GM12864 (cell line): ENCODE measurements around the gene CDC45.
"Not testable (repeated sequence)": the region's sequence is repeated elsewhere in the genome, so short reads cannot be mapped to it uniquely, and the experiment has no call there.

Experiments used
- DNase-seq: peaks from one replicate; pipeline ENCODE4 v3.0.0-alpha.2; 2011; ENCODE audit warnings: low read depth
- H3K4me3 ChIP-seq: 2 replicates; pipeline ENCODE4 v1.5.1; 2011; ENCODE audit warnings: mild to moderate bottlenecking, low read depth, low read length, control low read depth
- CTCF ChIP-seq: IDR thresholded peaks from 2 replicates; pipeline ENCODE4 v1.5.1; 2011; ENCODE audit warnings: low read depth, mild to moderate bottlenecking, moderate library complexity, low read length, control low read depth, inconsistent platforms; ENCODE audit errors: missing control alignments

CDC45 gene

DNA sequence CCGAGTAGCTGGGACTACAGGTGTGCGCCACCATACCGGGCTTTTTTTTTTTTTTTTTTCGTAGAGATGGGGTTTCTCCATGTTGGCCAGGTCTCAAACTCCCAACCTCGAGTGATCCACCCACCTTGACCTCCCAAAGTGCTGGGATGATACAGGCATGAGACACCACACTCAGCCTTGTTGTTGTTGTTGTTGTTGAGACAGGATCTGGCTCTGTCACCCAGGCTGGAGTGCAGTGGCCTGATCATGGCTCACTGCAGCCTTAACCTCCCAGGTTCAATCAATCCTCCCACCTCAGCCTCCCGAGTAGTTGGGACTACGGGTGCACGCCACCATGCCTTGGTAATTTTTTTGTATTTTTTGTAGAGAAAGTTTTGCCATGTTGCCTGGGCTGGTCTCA lies 67.9 kb downstream of the CDC45 start:
- no peak for DNase-seq
- TF ChIP-seq CTCF = no peak
- H3K4me3 ChIP-seq = no peak overlapping the region

DNA sequence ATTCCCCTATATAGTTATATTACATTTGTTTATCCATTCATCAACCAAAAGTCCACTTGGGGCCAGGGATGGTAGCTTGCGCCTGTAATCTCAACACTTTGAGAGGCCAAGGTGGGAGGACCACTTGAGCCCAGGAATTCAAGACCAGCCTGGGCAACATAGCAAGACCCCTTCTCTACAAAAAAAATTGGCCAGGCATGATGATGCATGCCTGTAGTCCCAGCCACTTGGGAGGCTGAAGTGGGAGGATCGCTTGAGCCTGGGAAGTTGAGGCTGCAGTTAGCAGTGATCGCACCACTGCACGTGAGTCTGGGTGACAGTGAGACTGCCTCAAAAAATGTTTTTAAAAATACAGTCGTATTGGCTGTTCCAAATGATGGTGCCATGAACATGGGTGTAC lies 68.7 kb downstream of the CDC45 start:
- not testable (repeated sequence) for H3K4me3 ChIP-seq, DNase-seq

- H3K4me3 ChIP-seq = no peak overlapping the region
- DNase-seq = no peak
- no peak for TF ChIP-seq CTCF
Measured at GRCh38 chr22:19548964-19549363, 69.2 kb downstream of the CDC45 start.

- no peak for TF ChIP-seq CTCF
- no peak for DNase-seq
- no peak overlapping the region for H3K4me3 ChIP-seq
Measured at GRCh38 chr22:19549428-19549827, 69.7 kb downstream of the CDC45 start.

DNA sequence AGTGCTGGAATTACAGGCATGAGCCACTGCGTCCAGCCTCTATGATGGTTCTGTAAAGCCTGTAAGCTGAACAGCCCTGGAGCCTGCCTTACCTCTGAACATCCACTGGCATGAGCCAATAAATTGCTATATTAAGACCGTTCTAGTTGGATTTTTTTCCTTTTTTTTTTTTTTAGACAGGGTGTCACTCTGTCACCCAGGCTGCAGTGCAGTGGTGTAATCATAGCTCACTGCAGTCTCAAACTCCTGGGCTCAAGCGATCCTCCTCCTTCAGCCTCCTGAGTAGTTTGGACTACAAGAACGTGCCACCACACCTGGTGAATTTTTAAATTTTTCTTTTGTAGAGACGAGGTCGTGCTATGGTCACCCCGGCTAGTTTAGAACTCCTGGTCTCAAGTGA lies 70.7 kb downstream of the CDC45 start:
- TF ChIP-seq CTCF = no peak

GRCh38 chr22:19553201-19553600 lies 73.5 kb downstream of the CDC45 start:
- no peak for TF ChIP-seq CTCF
- H3K4me3 ChIP-seq = no peak overlapping the region
- DNase-seq = no peak

More for the DNA sequence above, 70.7 kb downstream of the CDC45 start:
- DNase-seq = no peak
- H3K4me3 ChIP-seq = no peak overlapping the region

GRCh38 chr22:19554834-19555404 lies 75.2 kb downstream of the CDC45 start:
- no peak for TF ChIP-seq CTCF
- DNase-seq = no peak
- no peak overlapping the region for H3K4me3 ChIP-seq

DNA sequence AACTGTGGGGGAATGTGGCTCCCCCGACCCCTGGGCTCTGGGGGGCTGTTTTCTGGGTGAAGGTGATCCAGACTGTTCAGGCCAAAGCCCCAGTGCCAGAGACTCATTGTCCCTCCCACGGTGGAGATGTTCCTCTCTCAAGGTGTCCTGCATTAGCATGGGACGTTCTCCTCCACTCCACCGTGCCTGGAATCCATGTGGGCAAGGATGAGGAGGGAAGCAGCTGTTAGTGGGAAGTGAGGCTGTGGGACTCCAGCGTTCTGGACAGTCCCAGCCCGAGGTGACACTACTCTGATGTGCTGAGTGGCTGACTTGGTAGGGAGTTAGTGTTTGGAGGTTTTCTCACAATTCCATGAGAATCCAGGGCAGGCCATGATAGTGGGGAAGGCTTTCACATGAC lies 75.9 kb downstream of the CDC45 start:
- H3K4me3 ChIP-seq = no peak overlapping the region
- DNase-seq = no peak
- TF ChIP-seq CTCF = no peak
